Muscle layer of duodenum (tissue), 2 donors: Measurements from ENCODE around the gene PAK5.

Experiments
- H3K27ac ChIP-seq: one replicate; pipeline ENCODE4 v1.7.0; 2013; ENCODE audit warnings: mild to moderate bottlenecking, low read length
- H3K27me3 ChIP-seq: one replicate; pipeline ENCODE4 v1.7.0; 2013; ENCODE audit warnings: low read depth, mild to moderate bottlenecking, control low read depth, low read length
- H3K36me3 ChIP-seq, 2 donors: one replicate each; pipeline ENCODE4 v1.7.0; 2013; ENCODE audit warnings: low read length in 2 of 2, control low read depth in 1 of 2, mild to moderate bottlenecking in 1 of 2; ENCODE audit not compliant: insufficient read depth in 2 of 2, control insufficient read depth in 1 of 2
- H3K4me1 ChIP-seq, 2 donors: one replicate each; pipeline ENCODE4 v1.7.0; 2013; ENCODE audit warnings: low read length in 2 of 2, mild to moderate bottlenecking in 2 of 2, control low read depth in 1 of 2, moderate library complexity in 1 of 2; ENCODE audit not compliant: insufficient read depth in 2 of 2, control insufficient read depth in 1 of 2
- H3K4me3 ChIP-seq, 2 donors: one replicate each; pipeline ENCODE4 v1.7.0; 2013; ENCODE audit warnings: low read length in 2 of 2, low read depth in 1 of 2, mild to moderate bottlenecking in 1 of 2
- H3K9me3 ChIP-seq, 2 donors: one replicate each; pipeline ENCODE4 v1.7.0; 2013; ENCODE audit warnings: low read length in 2 of 2, control low read depth in 1 of 2, mild to moderate bottlenecking in 1 of 2; ENCODE audit not compliant: control insufficient read depth in 1 of 2
- donor health status: healthy.

Gene PAK5

DNA sequence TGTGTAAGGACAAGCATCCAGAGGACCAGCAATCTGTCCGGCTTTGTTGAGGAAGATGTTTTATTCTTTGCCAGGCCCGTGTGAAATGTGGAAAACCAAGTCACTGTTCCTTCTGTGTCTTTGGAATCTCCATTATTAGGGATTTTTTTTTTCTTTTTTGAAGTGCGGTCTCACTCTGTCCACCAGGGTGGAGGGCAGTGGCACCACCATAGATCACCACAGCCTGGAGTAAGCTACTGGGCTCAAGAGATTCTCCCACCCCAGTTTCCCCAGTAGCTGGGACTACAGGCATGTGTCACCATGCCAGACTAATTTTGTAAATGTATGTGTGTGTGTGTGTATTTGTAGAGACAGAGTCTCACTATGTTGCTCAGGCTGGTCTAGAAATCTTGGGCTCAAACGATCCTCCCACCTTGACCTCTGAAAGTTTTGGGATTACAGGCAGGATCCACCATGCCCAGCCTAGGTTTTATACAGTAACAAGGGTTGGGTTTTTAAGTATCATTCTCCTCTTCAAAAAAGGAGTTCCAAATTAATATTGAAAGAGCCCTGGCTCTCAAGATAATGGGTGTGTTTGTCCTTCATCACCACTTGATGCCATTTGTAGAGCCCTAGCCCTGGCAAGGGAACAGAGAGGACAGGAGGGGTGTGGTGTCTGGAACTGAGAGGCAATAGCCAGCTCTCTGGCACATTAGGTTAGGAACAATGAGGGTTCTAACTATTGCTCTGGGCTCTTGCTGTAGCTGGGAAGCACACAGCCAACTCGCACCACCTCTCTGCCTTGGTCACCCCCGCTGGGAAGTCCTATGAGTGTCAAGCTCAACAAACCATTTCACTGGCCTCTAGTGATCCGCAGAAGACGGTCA lies 321.3 kb downstream of the PAK5 start:
- H3K9me3 ChIP-seq = no peaks in the 10 kb centered on the region
- peaks cover 16% of the 10 kb centered on the region for H3K27me3 ChIP-seq

GRCh38 chr20:9516234-9516871 lies 322.5 kb downstream of the PAK5 start:
- Histone ChIP-seq H3K9me3 (no peaks in the 10 kb centered on the region), H3K27me3 (peaks cover 16% of the 10 kb centered on the region), H3K4me1 (peaks cover 0 to 23% of the 10 kb centered on the region in 2 donors), H3K4me3 (peak overlapping the region in 1 of 2 donors; percentile 57), H3K27ac (no peak overlapping the region), H3K36me3 (no peaks in the 10 kb centered on the region)

More for the DNA sequence above, 321.3 kb downstream of the PAK5 start:
- Histone ChIP-seq H3K4me3 (no peak overlapping the region), H3K27ac (no peak overlapping the region), H3K4me1 (peaks cover 0 to 23% of the 10 kb centered on the region in 2 donors), H3K36me3 (no peaks in the 10 kb centered on the region)

DNA sequence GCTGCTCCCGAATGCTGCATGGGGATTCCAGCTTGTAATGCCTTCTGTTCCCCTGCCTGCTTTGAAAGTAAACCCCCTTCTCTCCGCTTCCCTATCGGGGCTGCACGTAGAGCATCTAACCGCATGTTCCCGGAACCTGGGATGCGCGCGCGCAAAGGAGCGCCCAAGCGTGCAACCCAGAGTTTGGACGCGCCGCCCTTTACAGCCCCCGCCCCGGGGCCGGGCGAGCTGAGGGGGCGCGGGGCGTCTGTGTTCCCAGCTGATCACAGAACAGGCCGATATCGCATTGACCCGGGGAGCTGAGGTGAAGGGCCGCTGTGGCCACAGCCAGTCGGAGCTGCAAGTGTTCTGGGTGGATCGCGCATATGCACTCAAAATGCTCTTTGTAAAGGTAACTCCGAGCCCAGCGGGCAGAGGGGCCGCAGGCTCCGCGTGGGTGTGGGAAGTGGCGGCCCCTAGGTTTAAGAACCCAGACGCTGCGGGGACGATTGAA lies 323.1 kb downstream of the PAK5 start:
- H3K4me1 ChIP-seq = peaks cover 0 to 23% of the 10 kb centered on the region in 2 donors
- peaks cover 16% of the 10 kb centered on the region for H3K27me3 ChIP-seq
- H3K36me3 ChIP-seq = no peaks in the 10 kb centered on the region
- no peak overlapping the region for H3K27ac ChIP-seq
- no peaks in the 10 kb centered on the region for H3K9me3 ChIP-seq
- H3K4me3 ChIP-seq = peak overlapping the region in 1 of 2 donors; percentile 57

- peak overlapping the region in 1 of 2 donors; percentile 57 for H3K4me3 ChIP-seq
- H3K4me1 ChIP-seq = peaks cover 0 to 23% of the 10 kb centered on the region in 2 donors
- H3K36me3 ChIP-seq = no peaks in the 10 kb centered on the region
- no peak overlapping the region for H3K27ac ChIP-seq
- H3K27me3 ChIP-seq = peaks cover 16% of the 10 kb centered on the region
- no peaks in the 10 kb centered on the region for H3K9me3 ChIP-seq
Observed at GRCh38 chr20:9515214-9515585, 323.7 kb downstream of the PAK5 start.

DNA sequence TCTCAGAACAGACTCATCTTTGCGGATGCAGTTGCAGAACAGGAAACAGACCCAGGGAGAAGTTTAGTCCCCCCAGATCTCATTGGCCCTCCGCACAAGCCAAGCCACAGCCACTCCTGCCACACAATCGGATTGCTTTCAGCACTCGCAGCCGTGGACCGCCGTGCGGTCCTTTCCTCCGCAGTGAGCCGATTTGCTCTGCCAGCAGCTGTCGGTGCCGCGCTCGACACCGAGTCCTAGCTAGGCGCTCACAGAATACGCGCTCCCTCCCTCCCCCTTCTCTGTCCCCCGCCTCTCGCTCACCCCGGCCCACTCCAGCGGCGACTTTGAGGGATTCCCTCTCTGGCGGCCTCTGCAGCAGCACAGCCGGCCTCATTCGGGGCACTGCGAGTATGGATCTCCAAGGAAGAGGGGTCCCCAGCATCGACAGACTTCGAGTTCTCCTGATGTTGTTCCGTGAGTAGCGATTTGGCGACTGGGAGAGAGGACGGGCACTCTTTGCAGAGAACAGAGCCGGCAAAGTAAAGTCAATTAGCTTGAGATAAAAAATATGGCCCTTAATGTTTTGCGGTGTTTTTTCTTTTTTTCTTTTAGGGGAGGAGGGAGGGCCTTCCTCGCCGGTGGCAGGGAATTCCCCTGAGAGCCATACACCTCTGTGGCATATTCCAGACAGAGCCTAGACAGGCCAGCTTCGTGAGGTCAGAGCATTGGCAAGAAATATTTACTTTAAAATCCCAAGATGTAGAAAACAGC lies 324.2 kb downstream of the PAK5 start, which contains the start of gene LAMP5:
Gene LAMP5 (plus strand): TSS at position 130 of the 753 bp plus-strand sequence. CDS start 263 bp downstream, at position 393.
- H3K9me3 ChIP-seq = no peaks in the 10 kb centered on the region
- H3K27ac ChIP-seq = no peak within 1 kb of the TSS
- no peaks in the 10 kb centered on the region for H3K36me3 ChIP-seq
- peak within 1 kb of the TSS; percentile 19 to 57 for H3K4me3 ChIP-seq
- peaks cover 0 to 23% of the 10 kb centered on the region in 2 donors for H3K4me1 ChIP-seq
- peaks cover 16% of the 10 kb centered on the region for H3K27me3 ChIP-seq

GRCh38 chr20:9514072-9514460 lies 324.8 kb downstream of the PAK5 start:
- H3K27ac ChIP-seq = no peak overlapping the region
- no peak overlapping the region for H3K4me3 ChIP-seq
- H3K27me3 ChIP-seq = peaks cover 16% of the 10 kb centered on the region
- H3K9me3 ChIP-seq = no peaks in the 10 kb centered on the region
- peaks cover 0 to 23% of the 10 kb centered on the region in 2 donors for H3K4me1 ChIP-seq
- H3K36me3 ChIP-seq = no peaks in the 10 kb centered on the region

DNA sequence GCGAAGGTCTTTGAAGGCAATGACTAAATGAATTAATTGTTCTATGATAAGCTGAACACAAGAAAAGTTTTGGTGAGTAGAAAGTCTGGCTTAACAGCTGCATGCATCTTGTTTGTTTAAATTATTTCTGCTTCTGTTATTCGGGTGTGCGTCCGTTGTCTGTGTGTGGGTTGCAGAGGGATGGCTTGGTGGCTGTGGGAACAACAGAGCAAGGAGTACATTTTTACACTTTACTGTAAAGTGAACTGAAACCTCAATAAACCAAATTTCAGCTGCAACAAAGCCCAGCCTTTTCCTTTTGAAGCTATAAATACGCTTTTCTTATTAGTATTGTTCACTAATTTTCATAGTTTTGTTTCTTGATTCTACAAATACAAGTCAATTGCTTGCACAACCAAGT lies 328.0 kb downstream of the PAK5 start:
- peaks cover 32% of the 10 kb centered on the region for H3K27me3 ChIP-seq
- H3K27ac ChIP-seq = no peak overlapping the region
- peaks cover 0 to 33% of the 10 kb centered on the region in 2 donors for H3K4me1 ChIP-seq
- no peaks in the 10 kb centered on the region for H3K36me3 ChIP-seq
- no peak overlapping the region for H3K4me3 ChIP-seq
- H3K9me3 ChIP-seq = no peaks in the 10 kb centered on the region

- Histone ChIP-seq H3K4me3 (no peak overlapping the region), H3K27me3 (peaks cover 24% of the 10 kb centered on the region), H3K4me1 (peaks cover 0 to 18% of the 10 kb centered on the region in 2 donors), H3K36me3 (no peaks in the 10 kb centered on the region), H3K9me3 (no peaks in the 10 kb centered on the region), H3K27ac (no peak overlapping the region)
Observed at GRCh38 chr20:9509246-9509645, 329.6 kb downstream of the PAK5 start.

- Histone ChIP-seq H3K27ac (no peak overlapping the region), H3K4me3 (no peak overlapping the region), H3K27me3 (peaks cover 24% of the 10 kb centered on the region), H3K36me3 (no peaks in the 10 kb centered on the region), H3K9me3 (no peaks in the 10 kb centered on the region), H3K4me1 (peaks cover 0 to 18% of the 10 kb centered on the region in 2 donors)
Observed at GRCh38 chr20:9508696-9509178, 330.1 kb downstream of the PAK5 start.

GRCh38 chr20:9508240-9508661 lies 330.6 kb downstream of the PAK5 start:
- Histone ChIP-seq H3K9me3 (no peaks in the 10 kb centered on the region), H3K36me3 (no peaks in the 10 kb centered on the region), H3K4me1 (peaks cover 0 to 18% of the 10 kb centered on the region in 2 donors), H3K4me3 (no peak overlapping the region), H3K27me3 (peaks cover 24% of the 10 kb centered on the region), H3K27ac (no peak overlapping the region)
